Left lung (tissue), 10 donors: ENCODE results near the gene FANCL. TPM values are rescaled to one million over a fixed set of nuclear protein-coding genes. Genes with fewer than 3 reads are reported as not detected.

ENCODE experiments used
- ATAC-seq: fragments of 200-7000 bp; cut with Tn5 transposase; one replicate; pipeline ENCODE4 v1.9.1; 2020; ENCODE audit warnings: moderate library complexity
- DNase-seq, 4 donors: peaks; one replicate each; pipeline ENCODE4 v3.0.0-alpha.2; 2013 to 2020
- H3K27ac ChIP-seq, 2 donors: fragments of 200-600 bp; sonication (generic) in 1 of 2; one replicate each; pipeline versions ENCODE4 v1.5.0 to v1.8.0; 2020 to 2021
- H3K27me3 ChIP-seq, 2 donors: fragments of 200-600 bp; sonication (generic) in 1 of 2; one replicate each; pipeline versions ENCODE4 v1.5.0 to v1.8.0; 2020 to 2021
- H3K36me3 ChIP-seq, 2 donors: fragments of 200-600 bp; sonication (generic) in 1 of 2; one replicate each; pipeline versions ENCODE4 v1.5.0 to v1.8.0; 2020 to 2021
- H3K4me1 ChIP-seq, 2 donors: fragments of 200-600 bp; one replicate each; pipeline ENCODE4 v1.8.0; 2021
- H3K4me3 ChIP-seq, 2 donors: fragments of 200-600 bp; sonication (generic) in 1 of 2; one replicate each; pipeline versions ENCODE4 v1.5.0 to v1.8.0; 2020 to 2021; ENCODE audit warnings: mild to moderate bottlenecking in 1 of 2
- H3K9me3 ChIP-seq, 2 donors: fragments of 200-600 bp; sonication (generic) in 1 of 2; one replicate each; pipeline versions ENCODE4 v1.5.0 to v1.8.0; 2020 to 2021
- intact Hi-C, 2 donors: fragments of 100-400 bp; cut with DNase I; formaldehyde crosslinking; loops; one replicate each; pipeline versions ENCODE4 v1.11.2 to v1.14.2; 2022
- polyA plus RNA-seq, 6 donors: library from polyadenylated mRNA; unstranded; fragments of 120-200 nt; gene quantifications; one replicate each; pipeline ENCODE4 v1.2.1, GENCODE V29; 2013; ENCODE audit not compliant: insufficient read length in 6 of 6
- total RNA-seq, 2 donors: library from RNA; stranded (reverse); fragmentation: NEBNext Ultra II Directional; extraction: Animal tissue kit (Norgen Biotek cat#: 25700); gene quantifications; one replicate each; pipeline ENCODE4 v1.2.1, GENCODE V29; 2021
- TF ChIP-seq, protein P1 (sequence below), 2 donors: fragments of 200-600 bp; sonication (generic) in 1 of 2; IDR thresholded peaks; one replicate each; pipeline versions ENCODE4 v1.5.0 to v1.8.0; 2021; ENCODE audit warnings: antibody characterized with exemption in 2 of 2
- donor health status: DM: no; HTN: yes; CAD: no.
- donor health status: DM: no; HTN: no; CAD: no.

The FANCL gene
- total and polyA plus RNA-seq, 8 donors: 18.0 to 111 (median 93.9) TPM

DNA sequence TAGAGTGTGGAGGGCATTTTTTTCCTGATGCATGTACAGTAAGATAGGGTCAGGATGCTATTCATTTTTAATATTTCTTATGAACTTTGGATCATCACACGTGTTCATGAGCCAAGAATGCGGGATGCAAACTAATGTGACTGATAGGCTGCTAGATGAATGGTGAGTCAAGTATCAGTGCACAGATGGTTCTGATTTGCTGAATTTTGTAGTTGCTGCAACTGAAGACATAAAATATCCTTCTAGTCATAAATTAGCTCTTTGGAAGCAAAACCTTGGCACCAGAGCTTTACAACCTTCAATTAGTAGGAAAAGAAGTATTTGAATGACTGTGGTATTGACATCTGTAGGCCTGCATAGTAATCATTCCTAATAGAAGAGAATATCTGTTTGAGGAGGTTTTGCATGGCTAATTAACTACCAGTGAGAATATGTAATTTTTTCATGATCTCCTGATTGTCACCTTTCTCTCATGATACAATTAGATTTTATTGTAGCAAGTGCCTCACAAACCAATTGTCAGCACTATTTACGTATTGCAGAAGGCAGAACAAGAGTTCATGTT lies 100.5 kb downstream of the FANCL start:
- no peak overlapping the region for H3K4me3 ChIP-seq
- no peaks in the 10 kb centered on the region for H3K27me3 ChIP-seq
- no peaks in the 10 kb centered on the region for H3K4me1 ChIP-seq
- ATAC-seq: no peak
- no peaks in the 10 kb centered on the region for H3K9me3 ChIP-seq
- no peak overlapping the region for H3K27ac ChIP-seq
- TF ChIP-seq, protein P1, sequence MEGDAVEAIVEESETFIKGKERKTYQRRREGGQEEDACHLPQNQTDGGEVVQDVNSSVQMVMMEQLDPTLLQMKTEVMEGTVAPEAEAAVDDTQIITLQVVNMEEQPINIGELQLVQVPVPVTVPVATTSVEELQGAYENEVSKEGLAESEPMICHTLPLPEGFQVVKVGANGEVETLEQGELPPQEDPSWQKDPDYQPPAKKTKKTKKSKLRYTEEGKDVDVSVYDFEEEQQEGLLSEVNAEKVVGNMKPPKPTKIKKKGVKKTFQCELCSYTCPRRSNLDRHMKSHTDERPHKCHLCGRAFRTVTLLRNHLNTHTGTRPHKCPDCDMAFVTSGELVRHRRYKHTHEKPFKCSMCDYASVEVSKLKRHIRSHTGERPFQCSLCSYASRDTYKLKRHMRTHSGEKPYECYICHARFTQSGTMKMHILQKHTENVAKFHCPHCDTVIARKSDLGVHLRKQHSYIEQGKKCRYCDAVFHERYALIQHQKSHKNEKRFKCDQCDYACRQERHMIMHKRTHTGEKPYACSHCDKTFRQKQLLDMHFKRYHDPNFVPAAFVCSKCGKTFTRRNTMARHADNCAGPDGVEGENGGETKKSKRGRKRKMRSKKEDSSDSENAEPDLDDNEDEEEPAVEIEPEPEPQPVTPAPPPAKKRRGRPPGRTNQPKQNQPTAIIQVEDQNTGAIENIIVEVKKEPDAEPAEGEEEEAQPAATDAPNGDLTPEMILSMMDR (IDR thresholded peaks at IDR 0.05): no peak
- DNase-seq: no peak
- peaks cover 0 to 25% of the 10 kb centered on the region in 2 donors for H3K36me3 ChIP-seq
- intact Hi-C loops: no loop called here

GRCh38 chr2:58138396-58139030 lies 102.6 kb downstream of the FANCL start:
- Histone ChIP-seq H3K27me3 (no peaks in the 10 kb centered on the region), H3K9me3 (no peaks in the 10 kb centered on the region), H3K27ac (no peak overlapping the region), H3K4me3 (no peak overlapping the region), H3K4me1 (no peaks in the 10 kb centered on the region), H3K36me3 (peaks cover 0 to 17% of the 10 kb centered on the region in 2 donors)
- TF ChIP-seq, protein P1 (IDR thresholded peaks at IDR 0.05): no peak
- DNase-seq: no peak
- intact Hi-C loops: no loop called here
- no peak for ATAC-seq

- H3K27ac ChIP-seq: no peak overlapping the region
- no peaks in the 10 kb centered on the region for H3K9me3 ChIP-seq
- H3K27me3 ChIP-seq: no peaks in the 10 kb centered on the region
- intact Hi-C loops: no loop called here
- H3K4me1 ChIP-seq: no peaks in the 10 kb centered on the region
- TF ChIP-seq, protein P1 (IDR thresholded peaks at IDR 0.05): no peak
- H3K36me3 ChIP-seq: peaks cover 0 to 14% of the 10 kb centered on the region in 2 donors
- peak in 1 of 4 donors; percentile 30 for DNase-seq
- no peak overlapping the region for H3K4me3 ChIP-seq
- no peak for ATAC-seq
Measured at GRCh38 chr2:58137856-58138255, 103.3 kb downstream of the FANCL start.

DNA sequence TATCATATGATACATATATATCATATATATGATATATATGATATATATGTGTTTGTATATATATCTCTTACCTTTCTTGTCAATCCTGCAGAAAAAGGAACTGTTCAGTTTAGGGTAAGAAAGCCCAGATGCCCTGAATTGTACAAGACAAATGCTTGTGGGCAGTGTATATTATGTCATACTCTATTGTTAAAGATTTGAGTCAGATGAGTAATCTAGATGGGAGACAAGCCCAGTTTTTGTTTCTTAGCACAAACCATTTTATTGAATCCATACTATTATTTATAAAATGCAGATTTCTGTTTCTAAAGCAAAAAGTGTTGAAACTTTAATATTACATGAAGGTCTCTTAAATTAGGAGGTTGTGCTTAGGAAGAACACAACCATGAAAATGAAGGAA lies 103.9 kb downstream of the FANCL start:
- intact Hi-C loops: no loop called here
- Histone ChIP-seq H3K4me3 (no peak overlapping the region), H3K9me3 (no peaks in the 10 kb centered on the region), H3K27me3 (no peaks in the 10 kb centered on the region), H3K27ac (no peak overlapping the region), H3K36me3 (peaks cover 0 to 14% of the 10 kb centered on the region in 2 donors), H3K4me1 (no peaks in the 10 kb centered on the region)
- DNase-seq: no peak
- TF ChIP-seq, protein P1 (IDR thresholded peaks at IDR 0.05): no peak
- no peak for ATAC-seq

GRCh38 chr2:58135861-58136260 lies 105.3 kb downstream of the FANCL start:
- no peak for ATAC-seq
- peak in 1 of 4 donors; percentile 46 for DNase-seq
- H3K27ac ChIP-seq: no peak overlapping the region
- no peaks in the 10 kb centered on the region for H3K4me1 ChIP-seq
- no peaks in the 10 kb centered on the region for H3K9me3 ChIP-seq
- intact Hi-C loops: no loop called here
- TF ChIP-seq, protein P1 (IDR thresholded peaks at IDR 0.05): no peak
- H3K4me3 ChIP-seq: no peak overlapping the region
- H3K27me3 ChIP-seq: no peaks in the 10 kb centered on the region
- peaks cover 0 to 13% of the 10 kb centered on the region in 2 donors for H3K36me3 ChIP-seq
